HCT116 (cell line): Measurements from ENCODE around the gene BRSK1. TPM values are rescaled to one million over a fixed set of nuclear protein-coding genes. Genes with fewer than 3 reads are reported as not detected.

Experiments used
- ATAC-seq: fragments of 200-7000 bp; cut with Tn5 transposase; 2 replicates; pipeline ENCODE4 v1.9.1; 2020; ENCODE audit warnings: mild to moderate bottlenecking, moderate library complexity
- BruUV-seq: library from RNA; stranded (reverse); fragments of 400-500 nt; replicated peaks from 2 replicates; lab custom pipeline; 2021; lab: Mats Ljungman, UMichigan
- CTCF ChIA-PET: fragments of 300-600 bp; sonication (Branson Sonifier 250); formaldehyde crosslinking; loops from one replicate; lab custom pipeline; 2021; ENCODE audit warnings: antibody characterized with exemption; lab: Charles Lee
- POLR2A ChIA-PET: fragments of 300-600, 350-600 bp; sonication (Branson Sonifier 250); formaldehyde crosslinking; loops from one replicate; lab custom pipeline; 2021; ENCODE audit warnings: antibody characterized with exemption; lab: Charles Lee
- RAD21 ChIA-PET, 2 experiments: fragments of 300-600 bp; sonication (Branson Sonifier 250); formaldehyde crosslinking; loops; one replicate each; lab custom pipeline; 2023; ENCODE audit warnings: low total read pairs in 2 of 2; ENCODE audit not compliant: uncharacterized antibody in 2 of 2, unreplicated experiment in 2 of 2, low non-redundant PET in 1 of 2; lab: Charles Lee
- DNase-seq: peaks from one replicate; pipeline ENCODE4 v3.0.0-alpha.2; 2010; ENCODE audit warnings: low read depth, low spot score
- H2AFZ ChIP-seq: fragments of 200-600 bp; shearing (Covaris generic), sonication (generic); 2 replicates; pipeline ENCODE4 v1.6.1; 2017; ENCODE audit warnings: low read depth, mixed run types, mixed read lengths, antibody characterized with exemption, low read length; ENCODE audit not compliant: poor library complexity, severe bottlenecking
- H3K27ac ChIP-seq: 2 replicates; pipeline ENCODE4 v1.5.1; 2012; ENCODE audit warnings: low read depth, low read length
- H3K27me3 ChIP-seq: fragments of 200-600 bp; sonication (generic); 2 replicates; pipeline ENCODE4 v1.6.1; 2016; ENCODE audit warnings: mixed run types, low read length, mixed read lengths; ENCODE audit not compliant: insufficient read depth
- H3K36me3 ChIP-seq, 2 experiments: fragments of 200-500 bp in 1 of 2; fragments of 200-600 bp in 1 of 2; sonication (Bioruptor generic) in 1 of 2; sonication (generic) in 1 of 2; 2 replicates each; pipeline versions ENCODE4 v1.5.1 to v1.6.1; 2014 to 2016; ENCODE audit warnings: low read length in 2 of 2, inconsistent platforms in 1 of 2, mixed read lengths in 1 of 2, mixed run types in 1 of 2; ENCODE audit not compliant: insufficient read depth in 2 of 2, control insufficient read depth in 1 of 2
- H3K4me1 ChIP-seq, 2 experiments: fragments of 200-600 bp in 1 of 2; sonication (generic) in 1 of 2; 2 replicates each; pipeline versions ENCODE4 v1.5.1 to v1.6.1; 2012 to 2017; ENCODE audit warnings: low read length in 2 of 2, inconsistent platforms in 1 of 2, mild to moderate bottlenecking in 1 of 2, mixed read lengths in 1 of 2, mixed run types in 1 of 2, moderate library complexity in 1 of 2; ENCODE audit not compliant: insufficient read depth in 2 of 2, control insufficient read depth in 1 of 2
- H3K4me2 ChIP-seq: fragments of 200-600 bp; sonication (generic); 2 replicates; pipeline ENCODE4 v1.6.1; 2017; ENCODE audit warnings: mixed run types, low read length, mixed read lengths
- H3K4me3 ChIP-seq, 2 experiments: fragments of 200-600 bp in 1 of 2; sonication (generic) in 1 of 2; replicated peaks in 1 of 2; 2 replicates each; pipeline ENCODE4 v1.5.1; 2011 to 2016; ENCODE audit warnings: low read length in 2 of 2, control low read depth in 1 of 2, low read depth in 1 of 2, mild to moderate bottlenecking in 1 of 2, mixed read lengths in 1 of 2, mixed run types in 1 of 2
- H3K79me2 ChIP-seq: fragments of 200-600 bp; sonication (generic); 2 replicates; pipeline ENCODE4 v1.6.1; 2017; ENCODE audit warnings: mild to moderate bottlenecking, mixed run types, low read length, moderate library complexity, mixed read lengths; ENCODE audit not compliant: insufficient read depth
- H3K9ac ChIP-seq: fragments of 200-600 bp; sonication (generic); 2 replicates; pipeline ENCODE4 v1.6.1; 2016; ENCODE audit warnings: low read length, mixed read lengths
- H3K9me2 ChIP-seq: fragments of 200-600 bp; sonication (generic), shearing (Covaris generic); 2 replicates; pipeline ENCODE4 v1.6.1; 2017; ENCODE audit warnings: mixed run types, mild to moderate bottlenecking, moderate library complexity; ENCODE audit not compliant: insufficient read depth
- H3K9me3 ChIP-seq, 2 experiments: fragments of 200-500 bp in 1 of 2; fragments of 200-600 bp in 1 of 2; sonication (Bioruptor generic) in 1 of 2; sonication (generic) in 1 of 2; 2 replicates each; pipeline ENCODE4 v1.6.1; 2014 to 2017; ENCODE audit warnings: low read length in 2 of 2, mixed read lengths in 2 of 2, inconsistent platforms in 1 of 2, low read depth in 1 of 2, mild to moderate bottlenecking in 1 of 2, mixed run types in 1 of 2, moderate library complexity in 1 of 2; ENCODE audit not compliant: control insufficient read depth in 1 of 2, insufficient read depth in 1 of 2
- H4K20me1 ChIP-seq: fragments of 200-600 bp; sonication (generic), shearing (Covaris generic); 2 replicates; pipeline ENCODE4 v1.6.1; 2017; ENCODE audit warnings: mixed run types, mild to moderate bottlenecking, moderate library complexity; ENCODE audit not compliant: insufficient read depth
- CTCF ChIP-seq, 3 experiments: fragments of 200-600 bp in 1 of 3; sonication (generic) in 1 of 3; IDR thresholded peaks in 2 of 3; conservative IDR thresholded peaks in 1 of 3; 2 replicates each; pipeline ENCODE4 v1.5.1; 2012 to 2017; ENCODE audit warnings: low read depth in 2 of 3, low read length in 2 of 3, antibody characterized with exemption in 1 of 3, borderline replicate concordance in 1 of 3, control low read depth in 1 of 3, mild to moderate bottlenecking in 1 of 3, mixed read lengths in 1 of 3, mixed run types in 1 of 3, moderate library complexity in 1 of 3; ENCODE audit not compliant: insufficient read depth in 1 of 3
- EGR1 ChIP-seq: IDR thresholded peaks from 2 replicates; pipeline ENCODE4 v1.6.1; 2012; ENCODE audit warnings: low read depth
- ELF1 ChIP-seq: IDR thresholded peaks from 2 replicates; pipeline ENCODE4 v1.6.1; 2012; ENCODE audit warnings: low read depth, borderline replicate concordance
- EZH2 ChIP-seq: fragments of 200-600 bp; sonication (generic); IDR thresholded peaks from 2 replicates; pipeline ENCODE4 v1.6.1; 2017; ENCODE audit warnings: antibody characterized with exemption, mixed run types
- POLR2AphosphoS5 ChIP-seq: IDR thresholded peaks from 2 replicates; pipeline ENCODE4 v1.6.1; 2011; ENCODE audit warnings: mild to moderate bottlenecking, low read depth, low read length, moderate library complexity
- REST ChIP-seq: IDR thresholded peaks from 2 replicates; pipeline ENCODE4 v1.6.1; 2012; ENCODE audit warnings: low read depth
- SIN3A ChIP-seq: IDR thresholded peaks from 2 replicates; pipeline ENCODE4 v1.6.1; 2012; ENCODE audit warnings: low read depth
- SP1 ChIP-seq: IDR thresholded peaks from 2 replicates; pipeline ENCODE4 v1.6.1; 2012; ENCODE audit warnings: low read depth
- SRF ChIP-seq: IDR thresholded peaks from 2 replicates; pipeline ENCODE4 v1.6.1; 2012; ENCODE audit warnings: low read depth
- ZFX ChIP-seq: fragments of 450-650 bp; IDR thresholded peaks from 2 replicates; pipeline ENCODE4 v1.6.1; 2017
- intact Hi-C: fragments of 100-400 bp; cut with micrococcal nuclease; formaldehyde crosslinking; loops from 2 replicates; pipeline ENCODE4 v1.10.0; 2022
- total RNA-seq: library from RNA; stranded (reverse); gene quantifications from one replicate; pipeline ENCODE4 v1.2.1, GENCODE V29; 2021; ENCODE audit not compliant: unreplicated experiment
- TF ChIP-seq, protein P1 (sequence below): IDR thresholded peaks from 2 replicates; pipeline ENCODE4 v1.6.1; 2012
- TF ChIP-seq, protein P2 (sequence below): IDR thresholded peaks from 2 replicates; pipeline ENCODE4 v1.6.1; 2012
- TF ChIP-seq, protein P3 (sequence below): IDR thresholded peaks from 2 replicates; pipeline ENCODE4 v1.6.1; 2011; ENCODE audit warnings: mild to moderate bottlenecking, low read length, moderate library complexity; ENCODE audit not compliant: insufficient replicate concordance; ENCODE audit errors: extremely low read depth

BRSK1 gene
- total RNA-seq, 1 experiment from 2014 or later: 33.3 TPM

DNA sequence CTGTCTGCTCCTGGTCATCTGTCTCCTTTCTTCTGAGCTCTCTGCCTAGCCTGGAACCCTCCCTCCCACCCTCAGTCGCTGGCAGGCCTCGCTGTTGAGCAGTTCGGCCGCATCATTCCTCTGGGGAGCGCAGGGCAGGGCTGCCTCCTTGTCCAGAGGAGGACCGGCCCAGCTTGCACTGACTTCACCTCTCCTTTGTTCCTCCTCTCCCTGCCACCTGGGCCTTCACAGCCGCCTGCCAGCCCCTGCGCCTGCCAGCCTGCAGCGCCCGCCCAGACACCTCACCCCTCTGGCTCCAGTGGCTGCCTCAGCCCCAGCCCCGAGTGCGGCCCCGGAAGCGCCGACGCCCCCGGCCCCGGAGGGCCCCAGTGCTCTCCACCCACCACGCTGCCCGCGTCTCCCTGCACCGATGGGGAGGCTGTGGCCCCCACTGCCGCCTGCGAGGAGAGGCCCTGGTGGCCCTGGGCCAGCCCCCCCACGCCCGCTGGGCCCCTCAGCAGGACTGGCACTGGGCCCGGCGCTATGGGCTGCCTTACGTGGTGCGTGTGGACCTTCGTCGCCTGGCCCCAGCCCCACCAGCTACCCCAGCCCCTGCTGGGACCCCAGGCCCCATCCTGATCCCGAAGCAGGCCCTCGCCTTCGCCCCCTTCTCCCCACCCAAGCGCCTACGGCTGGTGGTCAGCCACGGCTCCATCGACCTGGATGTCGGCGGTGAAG, 63.1 kb downstream of the BRSK1 start (continued):
- no peak for TF ChIP-seq SRF
- TF ChIP-seq, protein P1, sequence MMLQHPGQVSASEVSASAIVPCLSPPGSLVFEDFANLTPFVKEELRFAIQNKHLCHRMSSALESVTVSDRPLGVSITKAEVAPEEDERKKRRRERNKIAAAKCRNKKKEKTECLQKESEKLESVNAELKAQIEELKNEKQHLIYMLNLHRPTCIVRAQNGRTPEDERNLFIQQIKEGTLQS: no peak
- TF ChIP-seq, protein P2, sequence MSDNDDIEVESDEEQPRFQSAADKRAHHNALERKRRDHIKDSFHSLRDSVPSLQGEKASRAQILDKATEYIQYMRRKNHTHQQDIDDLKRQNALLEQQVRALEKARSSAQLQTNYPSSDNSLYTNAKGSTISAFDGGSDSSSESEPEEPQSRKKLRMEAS: no peak
- TF ChIP-seq SIN3A: no peak
- TF ChIP-seq ZFX: no peak
- no peak for TF ChIP-seq POLR2AphosphoS5
- no peak for TF ChIP-seq SP1
- TF ChIP-seq, all 23 proteins: peak for 0

- H3K36me3 ChIP-seq: peaks cover under 1 to 3% of the 10 kb centered on the region in 2 experiments; a peak in 3 of 4 replicates
- intact Hi-C loops: no loop called here
- TF ChIP-seq SIN3A (no peak), CTCF (IDR thresholded peaks at IDR 0.05 in 2 of 3, conservative IDR thresholded peaks at IDR 0.05 in 1 of 3; ENCODE audit: borderline replicate concordance in 1 of 3, insufficient read depth in 1 of 3, low read depth in 2 of 3, low read length in 2 of 3) (no peak), SRF (no peak), EGR1 (no peak), ELF1 (no peak), SP1 (no peak), REST (no peak), EZH2 (no peak)
- TF ChIP-seq, protein P3, sequence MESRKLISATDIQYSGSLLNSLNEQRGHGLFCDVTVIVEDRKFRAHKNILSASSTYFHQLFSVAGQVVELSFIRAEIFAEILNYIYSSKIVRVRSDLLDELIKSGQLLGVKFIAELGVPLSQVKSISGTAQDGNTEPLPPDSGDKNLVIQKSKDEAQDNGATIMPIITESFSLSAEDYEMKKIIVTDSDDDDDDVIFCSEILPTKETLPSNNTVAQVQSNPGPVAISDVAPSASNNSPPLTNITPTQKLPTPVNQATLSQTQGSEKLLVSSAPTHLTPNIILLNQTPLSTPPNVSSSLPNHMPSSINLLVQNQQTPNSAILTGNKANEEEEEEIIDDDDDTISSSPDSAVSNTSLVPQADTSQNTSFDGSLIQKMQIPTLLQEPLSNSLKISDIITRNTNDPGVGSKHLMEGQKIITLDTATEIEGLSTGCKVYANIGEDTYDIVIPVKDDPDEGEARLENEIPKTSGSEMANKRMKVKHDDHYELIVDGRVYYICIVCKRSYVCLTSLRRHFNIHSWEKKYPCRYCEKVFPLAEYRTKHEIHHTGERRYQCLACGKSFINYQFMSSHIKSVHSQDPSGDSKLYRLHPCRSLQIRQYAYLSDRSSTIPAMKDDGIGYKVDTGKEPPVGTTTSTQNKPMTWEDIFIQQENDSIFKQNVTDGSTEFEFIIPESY: no peak
- TF ChIP-seq, protein P2: no peak
- ChIA-PET POLR2A (no interaction called here), CTCF (no interaction called here), RAD21 (interaction anchor here in 1 of 2 experiments (0.7 kb wide), 1 partner anchor 20 kb away, joined by 4 read pairs; no protein-coding TSS in a partner anchor)
- DNase-seq (no peak), ATAC-seq (no peak)
- no TSS peak for BruUV-seq
- no peak overlapping the region for H3K4me3 ChIP-seq
- no peak overlapping the region for H3K4me2 ChIP-seq
- no peak overlapping the region for H3K27ac ChIP-seq
- no peaks in the 10 kb centered on the region for H3K9me3 ChIP-seq
- no peaks in the 10 kb centered on the region for H3K79me2 ChIP-seq
- H3K4me1 ChIP-seq: peaks cover 8 to 36% of the 10 kb centered on the region in 2 experiments; a peak in 3 of 4 replicates
- H2AFZ ChIP-seq: no peak overlapping the region
- no peaks in the 10 kb centered on the region for H3K27me3 ChIP-seq
- H3K9ac ChIP-seq: no peak overlapping the region
- no peaks in the 10 kb centered on the region for H3K9me2 ChIP-seq
- no peaks in the 10 kb centered on the region for H4K20me1 ChIP-seq
Observed at GRCh38 chr19:55347442-55348009, 63.7 kb downstream of the BRSK1 start.
